Keratinocyte (primary cell): Measurements from ENCODE around the gene EZH1. TPM values are rescaled to one million over a fixed set of nuclear protein-coding genes. Genes with fewer than 3 reads are reported as not detected.
"Not testable (repeated sequence)": the region's sequence is repeated elsewhere in the genome, so short reads cannot be mapped to it uniquely, and the experiment has no call there.

Source experiments
- DNase-seq: peaks from one replicate; pipeline ENCODE4 v3.0.0-alpha.2; 2011; ENCODE audit warnings: low read depth, missing footprints, low spot score
- FAIRE-seq: peaks from 2 replicates; lab custom pipeline; 2011; peaks lifted over from hg19 to GRCh38; lab: Jason Lieb, UNC
- H2AFZ ChIP-seq: 2 replicates; pipeline ENCODE4 v1.6.0; 2012; ENCODE audit warnings: low read length, control low read depth, inconsistent platforms; ENCODE audit not compliant: control insufficient read depth
- H3K27ac ChIP-seq: 2 replicates; pipeline ENCODE4 v1.5.1; 2011; ENCODE audit warnings: low read length; ENCODE audit not compliant: control insufficient read depth, insufficient read depth
- H3K27me3 ChIP-seq: 3 replicates; pipeline ENCODE4 v1.6.0; 2011; ENCODE audit warnings: low read length; ENCODE audit not compliant: control insufficient read depth, insufficient read depth; ENCODE audit errors: extremely low read depth
- H3K36me3 ChIP-seq, 2 experiments: 2 replicates in 1 of 2; 3 replicates in 1 of 2; pipeline ENCODE4 v1.5.1; 2011; ENCODE audit warnings: low read length in 2 of 2, mild to moderate bottlenecking in 1 of 2; ENCODE audit not compliant: control insufficient read depth in 2 of 2, insufficient read depth in 2 of 2; ENCODE audit errors: extremely low read depth in 1 of 2
- H3K4me1 ChIP-seq: 3 replicates; pipeline ENCODE4 v1.5.1; 2011; ENCODE audit warnings: low read length; ENCODE audit not compliant: control insufficient read depth, insufficient read depth; ENCODE audit errors: extremely low read depth
- H3K4me2 ChIP-seq: 3 replicates; pipeline ENCODE4 v1.6.0; 2011; ENCODE audit warnings: low read depth, low read length; ENCODE audit not compliant: control insufficient read depth, insufficient read depth; ENCODE audit errors: extremely low read depth
- H3K4me3 ChIP-seq, 3 experiments: fragments of 200-600 bp in 1 of 3; sonication (generic) in 1 of 3; 2 replicates in 2 of 3; 3 replicates in 1 of 3; pipeline ENCODE4 v1.5.1; 2011 to 2016; ENCODE audit warnings: low read length in 3 of 3, mild to moderate bottlenecking in 3 of 3, control low read depth in 2 of 3, inconsistent platforms in 1 of 3, low read depth in 1 of 3, mixed read lengths in 1 of 3, mixed run types in 1 of 3, moderate library complexity in 1 of 3; ENCODE audit not compliant: control insufficient read depth in 2 of 3, insufficient read depth in 2 of 3; ENCODE audit errors: extremely low read depth in 1 of 3
- H3K79me2 ChIP-seq: 2 replicates; pipeline ENCODE4 v1.6.0; 2012; ENCODE audit warnings: low read length; ENCODE audit not compliant: control insufficient read depth, insufficient read depth
- H3K9ac ChIP-seq: 3 replicates; pipeline ENCODE4 v1.6.0; 2011; ENCODE audit warnings: low read length; ENCODE audit not compliant: control insufficient read depth, insufficient read depth; ENCODE audit errors: extremely low read depth
- H3K9me1 ChIP-seq: 3 replicates; pipeline ENCODE4 v1.6.0; 2011; ENCODE audit warnings: low read length; ENCODE audit not compliant: control insufficient read depth, insufficient read depth; ENCODE audit errors: extremely low read depth
- H3K9me3 ChIP-seq: 2 replicates; pipeline ENCODE4 v1.5.1; 2012; ENCODE audit warnings: low read depth, low read length; ENCODE audit not compliant: control insufficient read depth
- H4K20me1 ChIP-seq: 3 replicates; pipeline ENCODE4 v1.6.0; 2011; ENCODE audit warnings: low read length; ENCODE audit not compliant: control insufficient read depth, insufficient read depth; ENCODE audit errors: extremely low read depth
- CTCF ChIP-seq, 3 experiments: IDR thresholded peaks in 1 of 3; conservative IDR thresholded peaks in 1 of 3; optimal IDR thresholded peaks in 1 of 3; 2 replicates in 2 of 3; 3 replicates in 1 of 3; pipeline versions ENCODE3 to v1.5.1; 2011; ENCODE audit warnings: low read length in 3 of 3, mild to moderate bottlenecking in 3 of 3, moderate library complexity in 2 of 3, control low read depth in 1 of 3, inconsistent platforms in 1 of 3; ENCODE audit not compliant: insufficient read depth in 2 of 3; ENCODE audit errors: extremely low read depth in 1 of 3
- EZH2 ChIP-seq: IDR thresholded peaks from one replicate; pipeline ENCODE4 v1.6.1; 2012; ENCODE audit warnings: inconsistent platforms, mild to moderate bottlenecking, low read length, moderate library complexity
- dilution Hi-C: fragments of 300-500 bp; cut with MboI; formaldehyde crosslinking; loops from one replicate; pipeline ENCODE4 v1.7.0; 2020; ENCODE audit warnings: low sequenced_read_pairs; ENCODE audit not compliant: extremely low pct_ligation_motif_present
- polyA plus RNA-seq, 5 experiments: library from polyadenylated mRNA; depleted of rRNA in 3 of 5; stranded (reverse) in 3 of 5; stranded (forward) in 1 of 5; unstranded in 1 of 5; fragments of >200 nt; gene quantifications; 1 replicate in 1 of 5; 2 replicates in 3 of 5; 3 replicates in 1 of 5; pipeline versions ENCODE4 v1.2.1 to v1.2.3, GENCODE V29; 2011 to 2012; ENCODE audit warnings: missing spikeins in 2 of 5, low read depth in 1 of 5, low replicate concordance in 1 of 5

The EZH1 gene
- polyA plus RNA-seq, 1 donor (not counting 4 experiments of a cell fraction or from before 2014, with no cell fraction given): 18.3 TPM

- Histone ChIP-seq H3K36me3 (no peaks in the 10 kb centered on the region), H3K4me2 (peak overlapping the region; percentile 99), H2AFZ (peak overlapping the region; percentile 86), H3K27ac (peak overlapping the region; percentile 76), H3K79me2 (peaks cover 5% of the 10 kb centered on the region), H3K4me3 (peak overlapping the region; percentile 65 to 83 (median 80)), H3K9me3 (no peaks in the 10 kb centered on the region), H3K4me1 (peaks cover 8% of the 10 kb centered on the region), H3K9me1 (no peaks in the 10 kb centered on the region), H4K20me1 (no peaks in the 10 kb centered on the region), H3K9ac (peak overlapping the region; percentile 86), H3K27me3 (no peaks in the 10 kb centered on the region)
- FAIRE-seq (no peak), DNase-seq (no peak)
- TF ChIP-seq EZH2 (no peak), CTCF (optimal IDR thresholded peaks at IDR 0.05 in 1 of 3, IDR thresholded peaks at IDR 0.05 in 1 of 3, conservative IDR thresholded peaks at IDR 0.05 in 1 of 3; ENCODE audit: extremely low read depth in 1 of 3, insufficient read depth in 2 of 3, low read length in 3 of 3) (peak in 2 of 3 experiments; percentile 3 to 38)
- dilution Hi-C loops: no loop called here
These were observed 496 bp downstream of the EZH1 start for GRCh38 chr17:42744283-42744805.

GRCh38 chr17:42743595-42744282 lies 1.1 kb downstream of the EZH1 start:
- Histone ChIP-seq H3K9ac (peak overlapping the region; percentile 86), H4K20me1 (no peaks in the 10 kb centered on the region), H3K4me2 (peak overlapping the region; percentile 99), H3K36me3 (no peaks in the 10 kb centered on the region), H3K79me2 (peaks cover 5% of the 10 kb centered on the region), H3K9me1 (no peaks in the 10 kb centered on the region), H3K4me1 (peaks cover 8% of the 10 kb centered on the region), H3K4me3 (peak overlapping the region; percentile 65 to 83 (median 80)), H2AFZ (peak overlapping the region; percentile 86), H3K9me3 (no peaks in the 10 kb centered on the region), H3K27me3 (no peaks in the 10 kb centered on the region), H3K27ac (peak overlapping the region; percentile 76)
- TF ChIP-seq CTCF (optimal IDR thresholded peaks at IDR 0.05 in 1 of 3, IDR thresholded peaks at IDR 0.05 in 1 of 3, conservative IDR thresholded peaks at IDR 0.05 in 1 of 3; ENCODE audit: extremely low read depth in 1 of 3, insufficient read depth in 2 of 3, low read length in 3 of 3): peak in 2 of 3 experiments; percentile 22 to 41
- no peak for TF ChIP-seq EZH2
- DNase-seq: no peak
- FAIRE-seq: peak; percentile 58
- dilution Hi-C loops: no loop called here

- H3K4me2 ChIP-seq, H3K4me3 ChIP-seq, H3K27me3 ChIP-seq, dilution Hi-C loops, H3K27ac ChIP-seq, H2AFZ ChIP-seq, DNase-seq, H3K36me3 ChIP-seq, H3K79me2 ChIP-seq, H3K9me1 ChIP-seq, FAIRE-seq, H3K9ac ChIP-seq, H3K4me1 ChIP-seq, H3K9me3 ChIP-seq, H4K20me1 ChIP-seq: not testable (repeated sequence)
These were observed 1.9 kb downstream of the EZH1 start for GRCh38 chr17:42742916-42743315.
